LHCN-M2 (cell line): ENCODE data around the gene PTGIS. TPM values are rescaled to one million over a fixed set of nuclear protein-coding genes. Genes with fewer than 3 reads are reported as not detected.
A peak's percentile ranks its signal among the peaks of the same experiment; 100 is the strongest.

ENCODE experiments used
- DNase-seq: peaks from one replicate; pipeline ENCODE4 v3.0.0-alpha.2; 2012; ENCODE audit warnings: low read depth
- total RNA-seq: library from RNA; depleted of rRNA; stranded (reverse); fragments of >200 nt; gene quantifications from 2 replicates; pipeline ENCODE4 v1.2.3, GENCODE V29; 2014

Gene PTGIS
- total RNA-seq, 1 experiment from 2014 or later = 0.92 TPM

GRCh38 chr20:49560646-49561045 lies 7.3 kb downstream of the PTGIS start:
- DNase-seq = no peak

- no peak for DNase-seq
Measured at GRCh38 chr20:49560186-49560585, 7.8 kb downstream of the PTGIS start.

GRCh38 chr20:49559411-49560081 lies 8.4 kb downstream of the PTGIS start:
- no peak for DNase-seq

- DNase-seq = no peak
Measured at GRCh38 chr20:49558826-49559225, 9.1 kb downstream of the PTGIS start.

- no peak for DNase-seq
Measured at GRCh38 chr20:49557449-49557848, 10.5 kb downstream of the PTGIS start.

- DNase-seq = no peak
Measured at GRCh38 chr20:49556621-49557020, 11.3 kb downstream of the PTGIS start.

- DNase-seq = no peak
Measured at GRCh38 chr20:49549801-49550551, 18.0 kb downstream of the PTGIS start.

DNA sequence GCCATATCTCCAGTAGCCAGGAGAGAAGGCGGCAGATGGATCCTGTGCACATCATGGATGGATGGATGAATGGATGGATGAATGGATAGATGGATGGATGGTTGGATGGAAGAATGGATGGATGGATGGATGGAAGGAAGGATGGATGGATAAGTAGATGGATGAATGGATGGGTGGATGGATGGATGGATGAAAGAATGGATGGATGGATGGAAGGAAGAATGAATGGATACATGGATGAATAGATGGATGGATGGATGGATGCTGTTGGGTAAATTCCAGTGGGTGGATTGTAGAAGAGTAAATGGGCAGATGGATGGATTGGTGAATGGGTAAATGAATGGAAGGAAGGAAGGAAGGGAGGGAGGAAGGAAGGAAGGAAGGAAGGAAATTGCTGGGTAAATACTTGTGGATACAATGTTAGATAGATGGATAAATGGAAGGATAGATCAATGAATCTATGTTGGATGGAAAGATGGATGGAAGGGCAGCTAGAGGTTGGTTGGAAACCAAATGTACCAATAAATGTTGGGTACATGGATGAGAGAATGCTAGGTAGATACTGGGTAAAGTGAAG lies 19.5 kb downstream of the PTGIS start:
- no peak for DNase-seq

- no peak for DNase-seq
Measured at GRCh38 chr20:49545572-49545971, 22.4 kb downstream of the PTGIS start.

GRCh38 chr20:49544535-49544934 lies 23.4 kb downstream of the PTGIS start:
- DNase-seq = no peak

- no peak for DNase-seq
Measured at GRCh38 chr20:49543858-49544437, 24.0 kb downstream of the PTGIS start.

DNA sequence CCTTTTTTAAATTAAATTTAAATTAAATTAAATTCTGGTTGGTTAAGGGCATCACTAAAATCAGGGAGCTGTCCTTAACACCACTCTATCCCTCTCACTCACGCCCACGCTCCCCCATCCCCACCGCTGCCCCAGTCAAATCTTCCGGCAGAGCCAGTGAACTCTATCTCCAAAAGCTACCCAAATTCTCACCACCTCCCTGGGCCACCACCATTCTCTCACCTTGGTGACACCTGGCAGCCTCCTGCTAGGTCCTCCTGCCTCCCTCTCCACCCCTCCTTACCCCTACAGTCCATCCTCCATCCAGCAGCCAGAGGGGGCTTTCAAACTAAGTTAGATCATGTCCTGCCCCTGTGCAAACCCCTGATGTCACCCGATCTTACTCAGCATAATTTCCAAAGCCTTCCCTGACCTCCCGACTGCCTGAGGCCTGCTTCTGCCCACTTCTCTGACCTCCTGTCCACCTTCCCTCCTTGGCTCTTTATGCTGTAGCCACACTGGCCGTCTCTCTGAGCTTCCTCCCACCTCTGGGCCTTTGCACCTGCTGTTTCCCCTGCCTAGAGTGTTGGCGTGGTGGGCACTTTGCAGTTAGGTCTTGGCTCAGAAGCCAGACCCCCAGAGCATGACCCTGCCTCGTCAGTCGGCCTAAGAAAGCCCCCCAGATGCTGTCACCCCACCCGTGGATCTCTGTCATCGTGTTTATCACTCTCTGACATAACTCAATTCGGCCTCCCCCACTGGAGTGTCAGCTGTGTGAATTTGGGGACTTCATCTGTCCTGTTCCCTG lies 24.7 kb downstream of the PTGIS start:
- no peak for DNase-seq

- no peak for DNase-seq
Measured at GRCh38 chr20:49542514-49542991, 25.4 kb downstream of the PTGIS start.

DNA sequence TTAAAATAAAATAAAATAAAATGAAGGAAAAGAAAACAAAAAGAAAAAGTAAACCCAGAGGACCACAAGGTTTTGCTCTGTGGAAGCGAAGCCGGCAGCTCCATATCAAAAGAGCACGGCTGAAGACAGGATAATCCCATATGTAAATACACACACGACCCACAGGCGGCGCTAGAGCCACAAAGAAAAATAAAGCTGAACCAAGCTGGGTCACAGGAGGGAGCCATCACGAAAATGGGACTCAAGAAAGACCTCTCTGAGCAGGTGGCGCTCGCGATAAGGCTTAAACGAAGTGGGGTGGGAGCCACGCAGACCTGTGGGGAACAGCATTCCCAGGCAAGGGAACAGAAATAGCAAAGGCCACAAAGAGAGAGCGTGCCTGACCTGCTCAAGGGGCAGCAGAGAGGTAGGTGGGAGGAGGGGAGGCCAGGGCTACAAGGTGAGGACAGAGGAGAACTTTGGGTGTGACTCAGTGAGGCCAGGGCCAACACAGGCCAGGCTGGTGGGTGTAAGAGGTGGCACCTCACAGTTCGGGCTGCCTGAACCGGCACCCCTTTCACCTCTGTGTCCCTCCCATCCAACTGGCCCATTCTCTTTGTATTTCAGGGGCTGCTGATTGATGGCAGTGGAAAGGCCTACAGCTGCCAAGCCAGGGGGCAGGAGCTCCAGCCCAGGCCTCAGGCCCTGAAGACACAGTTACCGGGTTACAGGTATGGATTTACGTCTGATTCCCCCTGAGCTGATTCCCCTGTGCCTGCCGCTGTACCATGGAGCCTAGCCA lies 26.0 kb downstream of the PTGIS start:
- DNase-seq = peak; percentile 72

DNA sequence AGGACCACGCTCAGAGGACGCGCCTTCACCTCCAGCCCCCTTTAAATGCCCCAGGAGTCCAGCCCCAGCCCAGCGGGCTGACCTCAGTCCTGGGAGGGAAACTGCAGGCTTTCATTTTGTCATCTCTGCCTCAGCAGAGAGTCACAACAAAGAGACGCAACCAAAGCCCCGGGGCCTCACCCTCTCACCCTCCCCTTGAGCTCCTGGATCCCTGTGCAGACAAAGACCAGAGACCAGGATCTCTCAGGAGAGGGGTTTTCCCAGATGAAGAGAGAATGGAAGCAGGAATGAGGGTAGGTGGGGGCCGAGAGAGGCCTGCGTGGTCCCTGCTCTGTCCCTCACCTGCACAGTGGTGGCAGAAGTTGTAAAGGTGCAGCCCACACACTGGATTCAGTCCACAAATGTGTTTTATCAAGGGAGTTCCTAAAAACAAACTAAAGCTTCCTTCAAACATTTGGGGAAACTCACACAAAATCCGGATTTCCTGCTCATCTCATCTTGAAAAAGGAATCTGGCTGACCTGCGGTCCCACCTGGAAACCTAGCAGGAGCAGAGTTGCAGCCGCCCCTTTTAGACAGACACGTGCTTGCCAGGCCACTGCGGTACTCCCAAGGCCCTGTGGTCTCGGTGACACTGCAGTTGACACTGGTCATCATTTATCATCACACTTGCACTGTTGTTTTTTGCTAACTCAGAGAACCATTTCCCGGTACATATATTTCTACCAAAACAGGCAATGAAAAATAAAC lies 27.1 kb downstream of the PTGIS start:
- no peak for DNase-seq

GRCh38 chr20:49540232-49540620 lies 27.7 kb downstream of the PTGIS start:
- no peak for DNase-seq

DNA sequence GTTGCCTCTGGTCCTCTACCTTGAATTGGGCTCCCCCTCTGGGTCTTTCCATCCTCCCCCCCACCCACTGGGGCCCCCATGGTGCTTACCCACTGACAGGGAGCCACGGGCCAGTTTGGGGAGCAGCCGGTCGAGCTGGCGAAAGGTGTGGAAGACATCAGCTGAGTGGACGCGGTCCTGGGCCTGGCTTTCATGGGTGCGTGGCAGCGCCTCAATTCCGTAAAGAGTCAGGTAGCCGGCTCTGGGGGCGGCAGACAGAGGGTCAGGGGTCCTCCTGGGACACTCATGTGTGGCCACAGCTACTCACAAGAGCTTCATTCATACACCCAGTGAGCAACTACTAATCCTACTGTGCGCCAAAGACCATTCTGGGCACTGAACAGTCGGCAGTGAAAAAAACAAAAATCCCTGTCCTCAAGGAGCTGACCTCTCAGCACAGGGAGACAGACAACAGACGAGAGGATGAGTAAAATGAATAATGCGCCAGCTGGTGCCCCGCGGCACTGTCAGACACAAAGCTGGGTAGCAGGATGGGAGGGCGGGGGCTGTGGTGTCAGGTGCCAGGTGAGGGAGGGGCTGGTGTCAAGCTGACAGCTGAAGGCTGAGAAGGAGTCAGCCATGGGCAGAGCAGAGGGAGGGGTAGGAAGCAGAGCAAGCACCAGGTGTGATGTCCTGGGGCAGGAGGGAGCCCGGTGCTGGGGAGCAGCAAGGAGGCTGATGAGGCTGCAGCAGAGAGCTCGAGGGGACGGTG lies 28.3 kb downstream of the PTGIS start:
- DNase-seq = no peak

DNA sequence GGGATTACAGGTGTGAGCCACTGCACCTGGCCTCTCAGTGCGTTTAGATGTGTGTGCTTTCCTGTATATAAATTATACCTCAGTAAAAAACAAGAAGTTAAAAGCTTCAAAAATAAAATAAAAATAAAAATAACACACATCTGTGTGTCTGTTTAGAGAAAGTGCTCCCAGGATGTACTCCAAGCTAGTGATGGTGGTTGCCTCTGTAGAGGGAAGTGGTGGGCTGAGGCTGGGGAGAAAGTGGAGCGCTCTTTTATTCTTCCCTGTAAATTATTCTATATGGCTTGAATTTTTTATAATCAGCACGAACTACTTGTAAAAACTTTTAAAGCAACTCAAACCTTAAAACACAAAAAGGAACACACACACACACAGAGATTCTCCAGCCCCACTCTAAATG lies 29.0 kb downstream of the PTGIS start:
- no peak for DNase-seq

- DNase-seq = peak; percentile 66
Measured at GRCh38 chr20:49534255-49534712, 33.7 kb downstream of the PTGIS start.
